Panc1 (cell line): ENCODE data around the gene BNIP3. TPM values are rescaled to one million over a fixed set of nuclear protein-coding genes. Genes with fewer than 3 reads are reported as not detected.

Experiments used
- ATAC-seq: fragments of 200-7000 bp; cut with Tn5 transposase; 2 replicates; pipeline ENCODE4 v1.9.1; 2020; ENCODE audit warnings: mild to moderate bottlenecking, moderate library complexity
- BruUV-seq: library from RNA; stranded (reverse); fragments of 400-500 nt; replicated peaks from 2 replicates; lab custom pipeline; 2021; lab: Mats Ljungman, UMichigan
- CTCF ChIA-PET: fragments of 300-600 bp; sonication (Branson Sonifier 250); formaldehyde crosslinking; loops from one replicate; lab custom pipeline; 2022; ENCODE audit warnings: antibody characterized with exemption; lab: Charles Lee
- POLR2A ChIA-PET: fragments of 300-600 bp; sonication (Branson Sonifier 250); formaldehyde crosslinking; loops from one replicate; lab custom pipeline; 2022; ENCODE audit warnings: antibody characterized with exemption; lab: Charles Lee
- DNase-seq: peaks from one replicate; pipeline ENCODE4 v3.0.0-alpha.2; 2010; ENCODE audit warnings: low read depth, low spot score
- H3K27ac ChIP-seq: 2 replicates; pipeline ENCODE4 v1.5.1; 2011; ENCODE audit warnings: mild to moderate bottlenecking, low read length, inconsistent platforms
- H3K27me3 ChIP-seq: fragments of 200-500 bp; sonication (Bioruptor generic); 2 replicates; pipeline ENCODE4 v1.6.0; 2014; ENCODE audit warnings: low read length, inconsistent platforms; ENCODE audit not compliant: control insufficient read depth, insufficient read depth
- H3K36me3 ChIP-seq: fragments of 200-500 bp; sonication (Bioruptor generic); 2 replicates; pipeline ENCODE4 v1.5.1; 2014; ENCODE audit warnings: inconsistent platforms, mild to moderate bottlenecking, low read length, moderate library complexity; ENCODE audit not compliant: control insufficient read depth, insufficient read depth
- H3K4me1 ChIP-seq: 2 replicates; pipeline ENCODE4 v1.5.1; 2011; ENCODE audit warnings: inconsistent platforms, mild to moderate bottlenecking, low read length, moderate library complexity; ENCODE audit not compliant: control insufficient read depth, insufficient read depth
- H3K4me3 ChIP-seq, 2 experiments: 2 replicates each; pipeline ENCODE4 v1.5.1; 2011 to 2012; ENCODE audit warnings: low read depth in 2 of 2, low read length in 2 of 2, mild to moderate bottlenecking in 2 of 2, inconsistent platforms in 1 of 2, moderate library complexity in 1 of 2
- H3K9me3 ChIP-seq: fragments of 200-500 bp; sonication (Bioruptor generic); 2 replicates; pipeline ENCODE4 v1.5.1; 2014; ENCODE audit warnings: low read depth, mild to moderate bottlenecking, inconsistent platforms, low read length, moderate library complexity; ENCODE audit not compliant: control insufficient read depth, insufficient read depth
- POLR2AphosphoS5 ChIP-seq: IDR thresholded peaks from 2 replicates; pipeline ENCODE4 v1.6.1; 2012; ENCODE audit warnings: mild to moderate bottlenecking, low read depth, low read length, moderate library complexity
- SIN3A ChIP-seq: IDR thresholded peaks from 2 replicates; pipeline ENCODE4 v1.6.1; 2012; ENCODE audit warnings: low read depth, mild to moderate bottlenecking, low read length, moderate library complexity, borderline replicate concordance; ENCODE audit not compliant: insufficient read depth
- TCF7L2 ChIP-seq: IDR thresholded peaks from 2 replicates; pipeline ENCODE4 v1.6.1; 2011; ENCODE audit warnings: mild to moderate bottlenecking, low read depth, low read length, inconsistent platforms
- in situ Hi-C: cut with HindIII; loops from 2 replicates; pipeline ENCODE4 v1.10.0; 2016; ENCODE audit warnings: low sequenced_read_pairs, low pct_unique_long_range_greater_than_20kb
- intact Hi-C: fragments of 100-400 bp; cut with micrococcal nuclease; formaldehyde crosslinking; loops from one replicate; pipeline ENCODE4 v1.10.0; 2022; ENCODE audit not compliant: unreplicated experiment
- total RNA-seq: library from RNA; stranded (reverse); gene quantifications from one replicate; pipeline ENCODE4 v1.2.1, GENCODE V29; 2021; ENCODE audit not compliant: unreplicated experiment
- TF ChIP-seq, protein P1 (sequence below): fragments of 450-650 bp; IDR thresholded peaks from 2 replicates; pipeline ENCODE4 v1.5.1; 2017; ENCODE audit warnings: mild to moderate bottlenecking
- TF ChIP-seq, protein P2 (sequence below), 2 experiments: IDR thresholded peaks; 2 replicates each; pipeline ENCODE4 v1.6.1; 2011 to 2012; ENCODE audit warnings: low read depth in 2 of 2, control low read depth in 1 of 2, low read length in 1 of 2, mild to moderate bottlenecking in 1 of 2, moderate library complexity in 1 of 2; ENCODE audit not compliant: insufficient read depth in 1 of 2

The BNIP3 gene
- total RNA-seq, 1 experiment from 2014 or later = 67.8 TPM

DNA sequence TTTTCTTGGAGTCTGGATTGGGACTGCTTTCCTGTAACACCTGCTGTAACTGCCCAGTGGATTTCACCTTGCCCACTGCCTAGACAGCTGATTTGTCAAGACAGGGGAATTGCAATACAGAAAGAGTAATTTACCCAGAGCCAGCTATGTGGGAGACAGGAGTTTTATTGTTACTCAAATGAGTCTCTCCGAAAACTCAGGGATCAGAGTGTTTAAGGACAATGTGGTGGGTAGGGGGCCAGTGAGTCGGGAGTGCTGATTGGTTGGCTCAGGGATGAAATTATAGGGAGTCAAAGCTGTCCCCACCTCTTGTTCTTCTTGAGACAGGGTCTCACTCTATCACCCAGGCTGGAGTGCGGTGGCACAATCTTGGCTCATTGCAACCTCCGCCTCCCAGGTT is 25.2 kb upstream of the BNIP3 start:
- DNase-seq (no peak), ATAC-seq (no peak)
- no peak overlapping the region for H3K4me3 ChIP-seq
- in situ Hi-C loops (no loop called here), intact Hi-C loops (no loop called here)
- H3K27ac ChIP-seq = no peak overlapping the region
- no TSS peak for BruUV-seq
- ChIA-PET POLR2A (no interaction called here), CTCF (interaction anchor here (0.7 to 1.0 kb wide), 2 partner anchors 16 to 134 kb away, joined by 5 to 6 read pairs; no protein-coding TSS in a partner anchor)
- no peak for TF ChIP-seq SIN3A
- TF ChIP-seq POLR2AphosphoS5 = no peak
- TF ChIP-seq, protein P1, sequence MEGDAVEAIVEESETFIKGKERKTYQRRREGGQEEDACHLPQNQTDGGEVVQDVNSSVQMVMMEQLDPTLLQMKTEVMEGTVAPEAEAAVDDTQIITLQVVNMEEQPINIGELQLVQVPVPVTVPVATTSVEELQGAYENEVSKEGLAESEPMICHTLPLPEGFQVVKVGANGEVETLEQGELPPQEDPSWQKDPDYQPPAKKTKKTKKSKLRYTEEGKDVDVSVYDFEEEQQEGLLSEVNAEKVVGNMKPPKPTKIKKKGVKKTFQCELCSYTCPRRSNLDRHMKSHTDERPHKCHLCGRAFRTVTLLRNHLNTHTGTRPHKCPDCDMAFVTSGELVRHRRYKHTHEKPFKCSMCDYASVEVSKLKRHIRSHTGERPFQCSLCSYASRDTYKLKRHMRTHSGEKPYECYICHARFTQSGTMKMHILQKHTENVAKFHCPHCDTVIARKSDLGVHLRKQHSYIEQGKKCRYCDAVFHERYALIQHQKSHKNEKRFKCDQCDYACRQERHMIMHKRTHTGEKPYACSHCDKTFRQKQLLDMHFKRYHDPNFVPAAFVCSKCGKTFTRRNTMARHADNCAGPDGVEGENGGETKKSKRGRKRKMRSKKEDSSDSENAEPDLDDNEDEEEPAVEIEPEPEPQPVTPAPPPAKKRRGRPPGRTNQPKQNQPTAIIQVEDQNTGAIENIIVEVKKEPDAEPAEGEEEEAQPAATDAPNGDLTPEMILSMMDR = no peak
- no peak for TF ChIP-seq TCF7L2
- peaks cover 11% of the 10 kb centered on the region for H3K27me3 ChIP-seq
- H3K4me1 ChIP-seq = no peaks in the 10 kb centered on the region
- no peaks in the 10 kb centered on the region for H3K36me3 ChIP-seq
- no peaks in the 10 kb centered on the region for H3K9me3 ChIP-seq

DNA sequence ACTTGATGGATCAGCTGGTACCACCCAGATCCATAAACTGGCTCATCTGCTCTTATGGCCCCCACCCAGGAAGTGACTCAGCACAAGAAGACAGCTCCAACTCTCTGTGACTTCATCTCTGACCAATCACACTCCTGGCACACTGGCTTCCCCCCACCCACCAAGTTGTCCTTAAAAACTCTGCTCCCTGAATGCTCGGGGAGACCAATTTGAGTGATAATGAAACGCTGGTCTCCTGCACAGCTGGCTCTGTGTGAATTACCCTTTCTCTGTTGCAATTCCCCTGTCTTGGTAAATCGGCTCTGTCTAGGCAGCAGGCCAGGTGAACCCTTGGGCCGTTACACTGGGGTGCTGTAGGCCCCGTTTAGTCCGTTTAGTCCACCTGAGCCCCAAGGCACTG is 23.4 kb upstream of the BNIP3 start:
- DNase-seq (no peak), ATAC-seq (no peak)
- TF ChIP-seq TCF7L2 (no peak), SIN3A (no peak), POLR2AphosphoS5 (no peak)
- TF ChIP-seq, protein P1 = no peak
- TF ChIP-seq, protein P2, sequence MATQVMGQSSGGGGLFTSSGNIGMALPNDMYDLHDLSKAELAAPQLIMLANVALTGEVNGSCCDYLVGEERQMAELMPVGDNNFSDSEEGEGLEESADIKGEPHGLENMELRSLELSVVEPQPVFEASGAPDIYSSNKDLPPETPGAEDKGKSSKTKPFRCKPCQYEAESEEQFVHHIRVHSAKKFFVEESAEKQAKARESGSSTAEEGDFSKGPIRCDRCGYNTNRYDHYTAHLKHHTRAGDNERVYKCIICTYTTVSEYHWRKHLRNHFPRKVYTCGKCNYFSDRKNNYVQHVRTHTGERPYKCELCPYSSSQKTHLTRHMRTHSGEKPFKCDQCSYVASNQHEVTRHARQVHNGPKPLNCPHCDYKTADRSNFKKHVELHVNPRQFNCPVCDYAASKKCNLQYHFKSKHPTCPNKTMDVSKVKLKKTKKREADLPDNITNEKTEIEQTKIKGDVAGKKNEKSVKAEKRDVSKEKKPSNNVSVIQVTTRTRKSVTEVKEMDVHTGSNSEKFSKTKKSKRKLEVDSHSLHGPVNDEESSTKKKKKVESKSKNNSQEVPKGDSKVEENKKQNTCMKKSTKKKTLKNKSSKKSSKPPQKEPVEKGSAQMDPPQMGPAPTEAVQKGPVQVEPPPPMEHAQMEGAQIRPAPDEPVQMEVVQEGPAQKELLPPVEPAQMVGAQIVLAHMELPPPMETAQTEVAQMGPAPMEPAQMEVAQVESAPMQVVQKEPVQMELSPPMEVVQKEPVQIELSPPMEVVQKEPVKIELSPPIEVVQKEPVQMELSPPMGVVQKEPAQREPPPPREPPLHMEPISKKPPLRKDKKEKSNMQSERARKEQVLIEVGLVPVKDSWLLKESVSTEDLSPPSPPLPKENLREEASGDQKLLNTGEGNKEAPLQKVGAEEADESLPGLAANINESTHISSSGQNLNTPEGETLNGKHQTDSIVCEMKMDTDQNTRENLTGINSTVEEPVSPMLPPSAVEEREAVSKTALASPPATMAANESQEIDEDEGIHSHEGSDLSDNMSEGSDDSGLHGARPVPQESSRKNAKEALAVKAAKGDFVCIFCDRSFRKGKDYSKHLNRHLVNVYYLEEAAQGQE (IDR thresholded peaks at IDR 0.05; ENCODE audit: insufficient read depth in 1 of 2, low read depth in 2 of 2, low read length in 1 of 2) = no peak
- H3K27me3 ChIP-seq = peaks cover 4% of the 10 kb centered on the region
- no peak overlapping the region for H3K4me3 ChIP-seq
- H3K4me1 ChIP-seq = no peaks in the 10 kb centered on the region
- no peak overlapping the region for H3K27ac ChIP-seq
- CTCF ChIA-PET = no interaction called here
- intact Hi-C loops (no loop called here), in situ Hi-C loops (no loop called here)
- BruUV-seq = no TSS peak
- no peaks in the 10 kb centered on the region for H3K36me3 ChIP-seq
- no peaks in the 10 kb centered on the region for H3K9me3 ChIP-seq
- POLR2A ChIA-PET = no interaction called here
